GM10248 (cell line): ENCODE results near the gene SNTG2.

ENCODE experiments used
- CTCF ChIA-PET: fragments of 300-600 bp; sonication (Branson Sonifier 250); formaldehyde crosslinking; extraction: SDS; loops from one replicate; lab custom pipeline; 2021; ENCODE audit warnings: antibody characterized with exemption; lab: Yijun Ruan, JAX
- POLR2A ChIA-PET: fragments of 350-650 bp; sonication (Branson Sonifier 250); formaldehyde crosslinking; extraction: SDS; loops from one replicate; lab custom pipeline; 2020; ENCODE audit warnings: antibody characterized with exemption; lab: Yijun Ruan, JAX
- DNase-seq: peaks from one replicate; pipeline ENCODE4 v3.0.0; 2012; ENCODE audit errors: extremely low spot score
- CTCF ChIP-seq: IDR thresholded peaks from 2 replicates; pipeline ENCODE4 v1.5.1; 2012; ENCODE audit warnings: mild to moderate bottlenecking, low read depth; ENCODE audit errors: extremely low read depth, missing control alignments, control extremely low read depth

Gene SNTG2

GRCh38 chr2:1071650-1072049 is 121.0 kb downstream of the SNTG2 start:
- ChIA-PET POLR2A (no interaction called here), CTCF (no interaction called here)
- TF ChIP-seq CTCF, result no peak
- no peak for DNase-seq

- no peak for TF ChIP-seq CTCF
- ChIA-PET POLR2A (no interaction called here), CTCF (no interaction called here)
- no peak for DNase-seq
Observed at GRCh38 chr2:1072250-1072649, 121.6 kb downstream of the SNTG2 start.

- ChIA-PET CTCF (no interaction called here), POLR2A (no interaction called here)
Observed at GRCh38 chr2:1077911-1078310, 127.3 kb downstream of the SNTG2 start.

GRCh38 chr2:1078326-1078725 is 127.7 kb downstream of the SNTG2 start:
- CTCF ChIA-PET, result no interaction called here
- POLR2A ChIA-PET, result no interaction called here
- no peak for TF ChIP-seq CTCF
- no peak for DNase-seq

More at GRCh38 chr2:1077911-1078310, 127.3 kb downstream of the SNTG2 start:
- no peak for DNase-seq
- no peak for TF ChIP-seq CTCF

- POLR2A ChIA-PET, result no interaction called here
Observed at GRCh38 chr2:1079873-1080799, 129.5 kb downstream of the SNTG2 start.

More at GRCh38 chr2:1079873-1080799, 129.5 kb downstream of the SNTG2 start:
- CTCF ChIA-PET, result no interaction called here
- DNase-seq, result no peak
- no peak for TF ChIP-seq CTCF
